GM12873 (cell line): Measurements from ENCODE around the gene ERI2.
A peak's percentile ranks its signal among the peaks of the same experiment; 100 is the strongest.

ENCODE experiments used
- TF ChIP-seq, protein P1 (sequence below): IDR thresholded peaks from 2 replicates; pipeline ENCODE4 v1.5.1; 2012; ENCODE audit warnings: low read depth, mild to moderate bottlenecking, moderate library complexity, low read length, control low read depth; ENCODE audit not compliant: insufficient read depth; ENCODE audit errors: missing control alignments

Gene ERI2

DNA sequence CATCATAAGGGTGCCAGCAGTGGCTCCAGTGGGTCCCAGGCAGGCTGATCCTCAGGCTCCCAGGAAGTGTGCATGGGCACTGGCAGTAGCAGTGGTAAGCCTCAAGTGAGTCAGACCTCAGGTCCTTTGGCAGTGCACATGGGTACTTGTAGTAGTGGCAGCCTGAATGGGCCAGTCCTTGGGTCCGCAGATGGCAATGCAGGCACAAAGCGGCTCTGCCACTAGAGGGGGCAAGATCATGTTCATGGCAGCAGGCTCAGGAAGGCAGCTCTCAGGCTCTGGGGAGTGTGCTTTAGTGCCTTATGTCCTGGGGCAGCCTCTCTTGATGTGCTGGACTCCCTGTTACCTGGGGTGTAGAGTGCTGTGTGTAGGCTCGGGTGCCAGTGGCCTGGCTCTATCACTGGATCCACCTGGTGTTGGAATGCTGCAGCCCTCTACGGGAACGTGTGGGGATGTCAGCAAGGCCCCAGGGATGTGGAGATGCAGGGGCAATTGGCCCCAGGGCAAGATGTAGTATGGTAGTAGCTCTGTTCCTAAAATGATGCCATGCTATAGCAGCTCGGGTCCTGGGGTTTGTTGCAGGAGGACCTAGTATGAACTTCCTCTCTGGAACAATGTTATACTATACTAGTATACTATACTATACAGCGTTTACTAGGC, 31.4 kb downstream of the ERI2 start:
- TF ChIP-seq, protein P1, sequence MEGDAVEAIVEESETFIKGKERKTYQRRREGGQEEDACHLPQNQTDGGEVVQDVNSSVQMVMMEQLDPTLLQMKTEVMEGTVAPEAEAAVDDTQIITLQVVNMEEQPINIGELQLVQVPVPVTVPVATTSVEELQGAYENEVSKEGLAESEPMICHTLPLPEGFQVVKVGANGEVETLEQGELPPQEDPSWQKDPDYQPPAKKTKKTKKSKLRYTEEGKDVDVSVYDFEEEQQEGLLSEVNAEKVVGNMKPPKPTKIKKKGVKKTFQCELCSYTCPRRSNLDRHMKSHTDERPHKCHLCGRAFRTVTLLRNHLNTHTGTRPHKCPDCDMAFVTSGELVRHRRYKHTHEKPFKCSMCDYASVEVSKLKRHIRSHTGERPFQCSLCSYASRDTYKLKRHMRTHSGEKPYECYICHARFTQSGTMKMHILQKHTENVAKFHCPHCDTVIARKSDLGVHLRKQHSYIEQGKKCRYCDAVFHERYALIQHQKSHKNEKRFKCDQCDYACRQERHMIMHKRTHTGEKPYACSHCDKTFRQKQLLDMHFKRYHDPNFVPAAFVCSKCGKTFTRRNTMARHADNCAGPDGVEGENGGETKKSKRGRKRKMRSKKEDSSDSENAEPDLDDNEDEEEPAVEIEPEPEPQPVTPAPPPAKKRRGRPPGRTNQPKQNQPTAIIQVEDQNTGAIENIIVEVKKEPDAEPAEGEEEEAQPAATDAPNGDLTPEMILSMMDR, result peak; percentile 95

GRCh38 chr16:20773679-20774078, 32.6 kb downstream of the ERI2 start:
- TF ChIP-seq, protein P1, result no peak

- TF ChIP-seq, protein P1, result no peak
Observed at GRCh38 chr16:20768818-20769217, 37.5 kb downstream of the ERI2 start.

DNA sequence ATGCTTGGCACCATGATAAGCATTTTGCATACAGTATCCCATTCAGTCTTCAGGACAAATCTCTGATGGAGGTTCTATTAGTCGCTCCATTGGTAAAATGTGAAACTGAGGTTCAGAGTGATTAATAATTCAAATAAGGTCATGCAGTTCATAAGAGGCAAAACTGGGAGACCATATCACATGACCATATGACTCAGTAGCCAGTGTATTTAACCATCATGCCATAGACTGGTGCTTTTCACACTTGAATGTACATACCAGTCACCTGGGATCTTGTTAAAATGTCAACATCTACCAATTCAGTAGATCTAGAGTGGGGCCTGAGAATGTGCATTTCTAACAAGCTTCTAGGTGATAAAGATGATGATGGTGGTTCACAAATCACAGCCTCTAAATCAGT, 38.2 kb downstream of the ERI2 start:
- TF ChIP-seq, protein P1, result no peak

- TF ChIP-seq, protein P1, result no peak
Observed at GRCh38 chr16:20767577-20767976, 38.7 kb downstream of the ERI2 start.

DNA sequence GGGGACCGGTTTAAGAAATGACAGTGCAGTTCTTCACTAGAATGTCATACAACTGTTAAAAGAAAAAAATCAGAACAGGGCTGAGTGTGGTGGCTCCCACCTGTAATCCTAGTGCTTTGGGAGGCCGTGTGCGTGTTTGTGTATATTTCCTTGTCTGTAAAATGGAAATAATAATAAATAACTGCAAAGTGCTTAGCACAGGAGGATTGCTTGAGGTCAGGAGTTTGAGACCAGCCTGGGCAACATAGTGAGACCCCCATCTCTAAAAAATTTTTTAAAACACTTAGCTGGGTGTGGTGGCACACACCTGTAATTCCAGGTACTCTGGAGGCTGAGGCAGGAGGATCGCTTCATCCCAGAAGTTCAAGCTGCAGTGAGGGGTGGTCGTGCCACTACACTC, 40.0 kb downstream of the ERI2 start:
- TF ChIP-seq, protein P1, result no peak

GRCh38 chr16:20765732-20766131, 40.5 kb downstream of the ERI2 start:
- TF ChIP-seq, protein P1, result no peak
